ENCODE data around the gene CHIC1.
"Not testable (repeated sequence)": the region's sequence is repeated elsewhere in the genome, so short reads cannot be mapped to it uniquely, and the experiment has no call there.

Gene CHIC1

GRCh38 chrX:73647632-73648322 is 84.8 kb downstream of the CHIC1 start:
- no peak for TF ChIP-seq CTCF (IDR thresholded peaks at IDR 0.05; ENCODE audit: insufficient read depth, missing control alignments)
- no peak for FAIRE-seq
- DNase-seq (ENCODE audit: insufficient read length, low spot score): no peak

DNA sequence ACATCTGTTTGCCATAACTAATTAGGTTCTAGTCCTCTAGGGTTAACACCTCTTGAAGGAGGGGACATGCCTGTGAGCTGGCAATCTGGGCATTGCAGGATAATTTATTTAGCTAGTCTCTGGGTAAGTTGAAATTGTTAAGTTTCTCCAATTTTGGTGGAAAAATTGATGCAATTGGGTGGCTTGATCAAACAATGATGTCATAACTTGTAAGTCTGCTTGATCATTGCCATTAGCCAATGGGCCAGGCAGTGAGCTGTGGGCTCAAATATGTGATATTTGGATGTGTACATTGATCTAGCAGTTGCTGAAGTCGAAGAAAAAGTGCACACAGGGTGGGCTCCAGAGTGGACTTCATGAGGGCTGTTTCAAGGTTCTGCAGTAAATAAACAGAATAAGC is 98.3 kb downstream of the CHIC1 start:
- not testable (repeated sequence) for FAIRE-seq; DNase-seq (ENCODE audit: insufficient read length, low spot score)

DNA sequence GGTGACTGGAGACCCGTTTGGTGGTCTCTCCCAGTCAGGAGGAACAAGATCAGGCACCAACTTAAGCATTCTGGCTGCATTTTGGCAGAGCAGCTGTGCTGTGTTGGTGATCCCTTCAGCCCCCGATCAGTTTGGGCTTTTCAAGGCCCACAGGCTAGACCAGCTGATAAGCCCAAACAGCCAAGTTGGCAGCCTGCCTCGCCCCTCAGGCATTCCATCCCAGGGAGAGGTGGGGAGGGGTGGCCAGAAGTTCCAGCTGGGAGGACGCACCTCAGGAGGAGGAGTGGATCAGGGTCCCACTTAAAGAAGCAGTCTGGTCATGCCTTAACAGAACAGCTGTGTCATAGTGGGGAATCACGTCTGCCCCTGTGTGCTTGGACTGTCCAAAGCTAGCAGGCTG is 105.8 kb downstream of the CHIC1 start:
- FAIRE-seq: no peak
- no peak for DNase-seq (ENCODE audit: insufficient read length, low spot score)
- no peak for TF ChIP-seq CTCF (IDR thresholded peaks at IDR 0.05; ENCODE audit: insufficient read depth, missing control alignments)

DNA sequence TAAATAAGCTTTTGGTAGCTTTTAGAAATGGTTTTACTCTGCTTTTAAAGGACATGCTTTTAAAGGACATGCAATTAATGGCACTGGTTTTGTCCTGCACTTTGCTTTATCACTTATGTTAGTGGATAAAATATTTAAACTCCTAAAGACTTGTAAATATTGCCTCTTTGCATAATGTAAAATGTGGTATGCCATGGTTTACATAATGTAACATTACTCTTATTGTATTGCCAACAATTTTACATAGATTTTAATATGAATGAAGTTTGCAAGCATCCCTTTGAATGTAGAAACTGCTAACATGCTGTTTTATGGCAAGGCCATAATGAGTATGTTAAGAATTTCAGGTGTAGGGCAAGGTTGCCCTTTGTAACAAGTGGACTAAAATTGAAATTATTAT is 118.4 kb downstream of the CHIC1 start:
- no peak for DNase-seq (ENCODE audit: insufficient read length, low spot score)
- TF ChIP-seq CTCF (IDR thresholded peaks at IDR 0.05; ENCODE audit: insufficient read depth, missing control alignments): no peak
- peak; percentile 91 for FAIRE-seq

DNA sequence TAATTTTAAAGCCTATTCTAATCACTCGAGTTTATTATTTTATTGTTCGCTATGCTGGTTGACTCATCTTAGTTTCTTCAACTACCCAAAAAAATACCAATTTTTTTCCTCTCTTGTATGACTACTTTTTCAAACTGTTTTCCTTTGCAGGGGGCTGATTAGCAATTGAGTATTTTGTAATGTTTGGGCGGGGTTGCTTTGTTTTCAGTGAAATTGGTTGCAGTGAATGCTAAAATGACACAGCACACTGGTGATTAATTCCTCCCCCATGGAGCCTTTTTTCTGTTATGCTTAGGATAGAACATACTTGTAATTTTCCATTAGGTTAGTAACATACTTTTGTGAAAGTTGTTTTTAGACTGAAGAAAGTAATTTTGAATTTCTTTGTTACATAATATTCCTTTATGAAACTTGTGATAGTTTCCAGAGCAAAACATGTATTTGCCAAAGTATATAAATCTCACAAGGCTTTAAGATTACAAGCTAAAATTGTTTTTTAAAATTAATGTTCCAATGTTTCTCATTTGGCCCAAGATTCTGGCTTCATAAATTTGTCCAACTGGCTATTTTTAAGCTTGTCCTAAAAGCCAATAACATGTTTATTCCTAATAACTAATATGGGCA is 120.4 kb downstream of the CHIC1 start:
- no peak for TF ChIP-seq CTCF (IDR thresholded peaks at IDR 0.05; ENCODE audit: insufficient read depth, missing control alignments)
- DNase-seq (ENCODE audit: insufficient read length, low spot score) (no peak), FAIRE-seq (peak; percentile 25)

DNA sequence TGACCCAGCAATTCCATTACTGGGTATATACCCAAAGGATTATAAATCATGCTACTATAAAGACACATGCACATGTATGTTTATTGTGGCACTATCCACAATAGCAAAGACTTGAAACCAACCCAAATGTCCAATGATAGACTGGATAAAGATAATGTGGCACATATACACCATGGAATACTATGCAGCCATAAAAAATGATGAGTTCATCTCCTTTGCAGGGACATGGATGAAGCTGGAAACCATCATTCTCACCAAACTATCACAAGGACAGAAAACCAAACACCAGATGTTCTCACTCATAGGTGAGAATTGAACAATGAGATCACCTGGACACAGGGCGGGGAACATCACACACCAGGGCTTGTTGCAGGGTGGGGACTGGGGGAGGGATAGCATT is 144.0 kb downstream of the CHIC1 start:
- not testable (repeated sequence) for DNase-seq (ENCODE audit: insufficient read length, low spot score); FAIRE-seq

DNA sequence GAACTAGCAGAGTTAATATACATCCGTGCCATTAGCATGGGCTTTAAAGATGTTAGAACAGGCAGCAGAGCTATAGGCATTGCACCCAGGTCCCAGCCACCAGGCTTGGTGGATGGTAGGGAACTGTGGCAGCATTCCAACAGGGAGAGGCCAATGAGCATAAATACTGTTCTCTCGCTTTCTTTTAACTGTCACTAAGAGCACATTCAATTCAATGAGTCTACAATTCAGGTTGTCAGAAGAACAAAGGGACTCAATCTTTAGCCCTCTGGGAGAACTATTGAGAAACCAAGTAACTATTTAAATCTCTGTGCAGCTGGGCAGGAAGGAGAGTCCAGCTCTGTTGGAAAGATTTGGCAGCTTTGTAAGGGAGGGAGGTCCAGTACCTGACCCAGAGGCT is 165.6 kb downstream of the CHIC1 start:
- FAIRE-seq (no peak), DNase-seq (ENCODE audit: insufficient read length, low spot score) (no peak)
- TF ChIP-seq CTCF (IDR thresholded peaks at IDR 0.05; ENCODE audit: insufficient read depth, missing control alignments): no peak
